HepG2 (cell line): Measurements from ENCODE around the gene CASP7.

ENCODE experiments used
- EZH2 ChIP-seq: conservative IDR thresholded peaks from 2 replicates; pipeline ENCODE4 v1.6.1; 2012; ENCODE audit warnings: mild to moderate bottlenecking, low read depth, low read length, moderate library complexity
- MEF2D ChIP-seq: sonication (generic); formaldehyde crosslinking; IDR thresholded peaks from 2 replicates; pipeline ENCODE4 v1.5.1; 2020; ENCODE audit warnings: mild to moderate bottlenecking, missing genetic modification reagents
- PLRG1 ChIP-seq: fragments of 450-650 bp; conservative IDR thresholded peaks from 2 replicates; pipeline ENCODE4 v1.6.1; 2016
- POLR2AphosphoS5 ChIP-seq: IDR thresholded peaks from 2 replicates; pipeline ENCODE4 v1.6.1; 2012; ENCODE audit warnings: low read depth, low read length
- TCF7L2 ChIP-seq: IDR thresholded peaks from 2 replicates; pipeline ENCODE4 v1.6.1; 2011; ENCODE audit warnings: mild to moderate bottlenecking, low read depth, low read length, moderate library complexity
- ZNF530 ChIP-seq: sonication (generic); formaldehyde crosslinking; IDR thresholded peaks from 2 replicates; pipeline ENCODE4 v1.5.0; 2020; ENCODE audit warnings: low read depth, mild to moderate bottlenecking, missing genetic modification reagents
- ZNF556 ChIP-seq: sonication (generic); formaldehyde crosslinking; IDR thresholded peaks from 2 replicates; pipeline ENCODE4 v1.4.0; 2020; ENCODE audit warnings: mild to moderate bottlenecking, missing genetic modification reagents, borderline replicate concordance
- TF ChIP-seq, protein P1 (sequence below): sonication (generic); formaldehyde crosslinking; IDR thresholded peaks from 2 replicates; pipeline ENCODE4 v1.4.0; 2020; ENCODE audit warnings: missing genetic modification reagents
- TF ChIP-seq, protein P2 (sequence below), 2 experiments: sonication (generic) in 1 of 2; formaldehyde crosslinking in 1 of 2; IDR thresholded peaks; 2 replicates each; pipeline versions ENCODE4 v1.4.0 to v1.6.1; 2018 to 2020; ENCODE audit warnings: missing genetic modification reagents in 2 of 2, borderline replicate concordance in 1 of 2, low read depth in 1 of 2, mild to moderate bottlenecking in 1 of 2, missing biosample characterization in 1 of 2
- TF ChIP-seq, protein P3 (sequence below): sonication (generic); formaldehyde crosslinking; conservative IDR thresholded peaks from 2 replicates; pipeline ENCODE4 v1.8.0; 2022; ENCODE audit warnings: low read depth, missing genetic modification reagents

DNA sequence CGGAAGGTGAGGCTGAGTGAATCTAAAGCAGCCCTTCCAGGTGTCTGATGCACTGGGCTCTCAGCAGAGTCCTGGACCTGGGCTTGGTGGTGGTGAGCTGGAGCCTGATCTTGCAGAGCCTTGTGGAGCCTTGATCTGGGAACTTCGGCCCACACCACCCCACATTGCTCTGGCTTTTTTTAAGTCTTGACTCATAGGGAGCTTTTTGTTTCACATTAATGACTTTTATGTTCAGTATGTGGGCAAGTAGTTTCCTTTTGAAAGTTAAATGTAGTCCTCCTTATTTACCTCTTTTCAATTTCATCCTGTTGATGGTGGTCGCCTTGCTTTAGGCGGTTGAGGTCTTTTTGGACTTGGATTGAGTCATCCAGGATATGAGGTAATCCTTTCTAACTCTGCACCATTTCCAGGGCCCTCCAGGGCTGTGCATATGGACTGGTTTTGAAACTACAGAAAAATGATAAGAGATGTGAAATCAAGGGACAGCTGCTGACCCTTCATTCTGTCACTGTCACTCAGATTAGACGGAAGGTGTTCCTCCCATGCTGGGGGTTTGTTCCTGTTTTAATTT lies 12.9 kb upstream of the CASP7 start:
- TF ChIP-seq, protein P1, sequence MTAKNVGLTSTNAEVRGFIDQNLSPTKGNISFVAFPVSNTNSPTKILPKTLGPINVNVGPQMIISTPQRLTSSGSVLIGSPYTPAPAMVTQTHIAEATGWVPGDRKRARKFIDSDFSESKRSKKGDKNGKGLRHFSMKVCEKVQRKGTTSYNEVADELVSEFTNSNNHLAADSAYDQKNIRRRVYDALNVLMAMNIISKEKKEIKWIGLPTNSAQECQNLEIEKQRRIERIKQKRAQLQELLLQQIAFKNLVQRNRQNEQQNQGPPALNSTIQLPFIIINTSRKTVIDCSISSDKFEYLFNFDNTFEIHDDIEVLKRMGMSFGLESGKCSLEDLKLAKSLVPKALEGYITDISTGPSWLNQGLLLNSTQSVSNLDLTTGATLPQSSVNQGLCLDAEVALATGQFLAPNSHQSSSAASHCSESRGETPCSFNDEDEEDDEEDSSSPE = no peak
- TF ChIP-seq, protein P2, sequence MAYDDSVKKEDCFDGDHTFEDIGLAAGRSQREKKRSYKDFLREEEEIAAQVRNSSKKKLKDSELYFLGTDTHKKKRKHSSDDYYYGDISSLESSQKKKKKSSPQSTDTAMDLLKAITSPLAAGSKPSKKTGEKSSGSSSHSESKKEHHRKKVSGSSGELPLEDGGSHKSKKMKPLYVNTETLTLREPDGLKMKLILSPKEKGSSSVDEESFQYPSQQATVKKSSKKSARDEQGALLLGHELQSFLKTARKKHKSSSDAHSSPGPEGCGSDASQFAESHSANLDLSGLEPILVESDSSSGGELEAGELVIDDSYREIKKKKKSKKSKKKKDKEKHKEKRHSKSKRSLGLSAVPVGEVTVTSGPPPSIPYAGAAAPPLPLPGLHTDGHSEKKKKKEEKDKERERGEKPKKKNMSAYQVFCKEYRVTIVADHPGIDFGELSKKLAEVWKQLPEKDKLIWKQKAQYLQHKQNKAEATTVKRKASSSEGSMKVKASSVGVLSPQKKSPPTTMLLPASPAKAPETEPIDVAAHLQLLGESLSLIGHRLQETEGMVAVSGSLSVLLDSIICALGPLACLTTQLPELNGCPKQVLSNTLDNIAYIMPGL (CRISPR knock-in tag; IDR thresholded peaks at IDR 0.05; ENCODE audit: borderline replicate concordance in 1 of 2, low read depth in 1 of 2) = no peak
- TF ChIP-seq PLRG1 (no peak), ZNF530 (CRISPR knock-in tag) (no peak), TCF7L2 (no peak), ZNF556 (CRISPR knock-in tag) (no peak), POLR2AphosphoS5 (no peak), EZH2 (no peak), MEF2D (CRISPR knock-in tag) (no peak)
- TF ChIP-seq, protein P3, sequence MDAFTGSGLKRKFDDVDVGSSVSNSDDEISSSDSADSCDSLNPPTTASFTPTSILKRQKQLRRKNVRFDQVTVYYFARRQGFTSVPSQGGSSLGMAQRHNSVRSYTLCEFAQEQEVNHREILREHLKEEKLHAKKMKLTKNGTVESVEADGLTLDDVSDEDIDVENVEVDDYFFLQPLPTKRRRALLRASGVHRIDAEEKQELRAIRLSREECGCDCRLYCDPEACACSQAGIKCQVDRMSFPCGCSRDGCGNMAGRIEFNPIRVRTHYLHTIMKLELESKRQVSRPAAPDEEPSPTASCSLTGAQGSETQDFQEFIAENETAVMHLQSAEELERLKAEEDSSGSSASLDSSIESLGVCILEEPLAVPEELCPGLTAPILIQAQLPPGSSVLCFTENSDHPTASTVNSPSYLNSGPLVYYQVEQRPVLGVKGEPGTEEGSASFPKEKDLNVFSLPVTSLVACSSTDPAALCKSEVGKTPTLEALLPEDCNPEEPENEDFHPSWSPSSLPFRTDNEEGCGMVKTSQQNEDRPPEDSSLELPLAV (CRISPR knock-in tag) = no peak
